HL-60 (cell line): Measurements from ENCODE around the gene ATP13A5.

Source experiments
- DNase-seq, 2 experiments: peaks; one replicate each; pipeline ENCODE4 v3.0.0-alpha.2; 2010 to 2020; ENCODE audit warnings: low read depth in 1 of 2, low spot score in 1 of 2
- H3K27ac ChIP-seq: fragments of 250-450 bp; sonication (Bioruptor Pico); replicated peaks from 2 replicates; pipeline ENCODE4 v1.5.1; 2020; ENCODE audit warnings: mild to moderate bottlenecking, moderate library complexity
- H3K27me3 ChIP-seq: fragments of 250-450 bp; sonication (Bioruptor Pico); 2 replicates; pipeline ENCODE4 v1.5.1; 2021; ENCODE audit warnings: mild to moderate bottlenecking, moderate library complexity; ENCODE audit not compliant: insufficient read depth, poor library complexity, severe bottlenecking
- H3K4me3 ChIP-seq: replicated peaks from 2 replicates; pipeline ENCODE4 v1.5.1; 2011; ENCODE audit warnings: mild to moderate bottlenecking, control low read depth, low read length; ENCODE audit not compliant: insufficient read depth
- GABPA ChIP-seq: IDR thresholded peaks from 2 replicates; pipeline ENCODE4 v1.6.1; 2012; ENCODE audit warnings: low read depth
- POLR2AphosphoS5 ChIP-seq: IDR thresholded peaks from 2 replicates; pipeline ENCODE4 v1.6.1; 2012; ENCODE audit warnings: low read depth
- REST ChIP-seq: IDR thresholded peaks from 2 replicates; pipeline ENCODE4 v1.6.1; 2012; ENCODE audit warnings: low read depth; ENCODE audit not compliant: insufficient replicate concordance
- SPI1 ChIP-seq: IDR thresholded peaks from 2 replicates; pipeline ENCODE4 v1.6.1; 2012; ENCODE audit warnings: low read depth, mild to moderate bottlenecking, borderline replicate concordance
- TF ChIP-seq, protein P1 (sequence below): IDR thresholded peaks from one replicate; pipeline ENCODE4 v1.5.1; 2011; ENCODE audit warnings: low read length, control low read depth, inconsistent platforms; ENCODE audit not compliant: insufficient read depth

Gene ATP13A5

DNA sequence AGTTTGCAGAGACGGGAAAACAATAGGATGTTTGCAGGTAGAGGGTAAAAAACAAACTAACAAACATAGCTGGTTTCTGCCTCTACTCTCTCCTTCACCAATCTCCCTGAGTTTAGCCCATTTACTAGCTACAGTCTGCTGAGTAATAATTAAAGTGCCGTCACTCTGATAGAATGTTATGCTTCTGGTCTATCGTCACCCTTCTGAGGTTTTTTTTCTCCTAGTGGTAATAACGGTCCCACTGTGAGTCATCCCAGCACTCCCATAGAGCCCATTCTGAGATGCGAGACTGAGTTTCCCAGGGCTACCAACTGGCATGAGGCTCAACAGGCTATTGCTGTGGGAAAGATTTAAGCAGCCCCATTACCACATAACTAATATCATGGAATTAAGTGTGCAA is 81.1 kb downstream of the ATP13A5 start:
- H3K27me3 ChIP-seq: no peaks in the 10 kb centered on the region
- DNase-seq: no peak
- H3K4me3 ChIP-seq: no peak overlapping the region
- TF ChIP-seq GABPA (no peak), SPI1 (no peak)
- no peak overlapping the region for H3K27ac ChIP-seq

GRCh38 chr3:193295985-193296384 is 82.6 kb downstream of the ATP13A5 start:
- no peak for DNase-seq
- Histone ChIP-seq H3K4me3 (no peak overlapping the region), H3K27ac (no peak overlapping the region), H3K27me3 (no peaks in the 10 kb centered on the region)
- TF ChIP-seq, protein P1, sequence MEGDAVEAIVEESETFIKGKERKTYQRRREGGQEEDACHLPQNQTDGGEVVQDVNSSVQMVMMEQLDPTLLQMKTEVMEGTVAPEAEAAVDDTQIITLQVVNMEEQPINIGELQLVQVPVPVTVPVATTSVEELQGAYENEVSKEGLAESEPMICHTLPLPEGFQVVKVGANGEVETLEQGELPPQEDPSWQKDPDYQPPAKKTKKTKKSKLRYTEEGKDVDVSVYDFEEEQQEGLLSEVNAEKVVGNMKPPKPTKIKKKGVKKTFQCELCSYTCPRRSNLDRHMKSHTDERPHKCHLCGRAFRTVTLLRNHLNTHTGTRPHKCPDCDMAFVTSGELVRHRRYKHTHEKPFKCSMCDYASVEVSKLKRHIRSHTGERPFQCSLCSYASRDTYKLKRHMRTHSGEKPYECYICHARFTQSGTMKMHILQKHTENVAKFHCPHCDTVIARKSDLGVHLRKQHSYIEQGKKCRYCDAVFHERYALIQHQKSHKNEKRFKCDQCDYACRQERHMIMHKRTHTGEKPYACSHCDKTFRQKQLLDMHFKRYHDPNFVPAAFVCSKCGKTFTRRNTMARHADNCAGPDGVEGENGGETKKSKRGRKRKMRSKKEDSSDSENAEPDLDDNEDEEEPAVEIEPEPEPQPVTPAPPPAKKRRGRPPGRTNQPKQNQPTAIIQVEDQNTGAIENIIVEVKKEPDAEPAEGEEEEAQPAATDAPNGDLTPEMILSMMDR: no peak
- no peak for TF ChIP-seq POLR2AphosphoS5
- TF ChIP-seq SPI1: no peak
- TF ChIP-seq GABPA: no peak
- no peak for TF ChIP-seq REST

DNA sequence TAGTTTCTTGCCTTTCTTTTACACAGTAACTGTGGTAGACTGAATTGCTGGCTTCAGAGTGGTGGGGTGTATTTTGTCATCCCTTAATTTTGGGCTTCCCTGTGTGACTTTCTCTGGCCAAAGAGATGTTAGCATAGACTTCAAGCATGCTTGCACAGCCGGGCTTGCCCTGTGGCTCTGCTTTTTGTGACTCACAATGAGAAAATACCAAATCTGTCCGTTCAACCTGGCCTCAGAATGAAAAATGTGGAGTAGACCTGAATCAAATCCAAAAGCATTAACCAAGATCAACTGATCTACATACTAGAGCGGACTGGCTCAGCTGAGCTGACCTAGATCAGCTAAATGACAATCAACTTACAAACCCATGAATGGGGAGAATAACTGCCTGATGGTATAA is 86.2 kb downstream of the ATP13A5 start:
- TF ChIP-seq POLR2AphosphoS5 (no peak), REST (no peak), GABPA (no peak), SPI1 (no peak)
- TF ChIP-seq, protein P1: no peak
- no peaks in the 10 kb centered on the region for H3K27me3 ChIP-seq
- H3K4me3 ChIP-seq: no peak overlapping the region
- H3K27ac ChIP-seq: no peak overlapping the region
- DNase-seq: no peak

GRCh38 chr3:193271101-193271840 is 107.3 kb downstream of the ATP13A5 start:
- H3K27me3 ChIP-seq: no peaks in the 10 kb centered on the region
- H3K4me3 ChIP-seq: no peak overlapping the region
- no peak for DNase-seq
- TF ChIP-seq GABPA (no peak), REST (no peak), SPI1 (no peak), POLR2AphosphoS5 (no peak)
- TF ChIP-seq, protein P1: no peak
- H3K27ac ChIP-seq: no peak overlapping the region
